ENCODE results near the gene BEST4.

- no peak for TF ChIP-seq MAX (IDR thresholded peaks at IDR 0.05; ENCODE audit: low read depth, low read length)
- TF ChIP-seq, protein P1, sequence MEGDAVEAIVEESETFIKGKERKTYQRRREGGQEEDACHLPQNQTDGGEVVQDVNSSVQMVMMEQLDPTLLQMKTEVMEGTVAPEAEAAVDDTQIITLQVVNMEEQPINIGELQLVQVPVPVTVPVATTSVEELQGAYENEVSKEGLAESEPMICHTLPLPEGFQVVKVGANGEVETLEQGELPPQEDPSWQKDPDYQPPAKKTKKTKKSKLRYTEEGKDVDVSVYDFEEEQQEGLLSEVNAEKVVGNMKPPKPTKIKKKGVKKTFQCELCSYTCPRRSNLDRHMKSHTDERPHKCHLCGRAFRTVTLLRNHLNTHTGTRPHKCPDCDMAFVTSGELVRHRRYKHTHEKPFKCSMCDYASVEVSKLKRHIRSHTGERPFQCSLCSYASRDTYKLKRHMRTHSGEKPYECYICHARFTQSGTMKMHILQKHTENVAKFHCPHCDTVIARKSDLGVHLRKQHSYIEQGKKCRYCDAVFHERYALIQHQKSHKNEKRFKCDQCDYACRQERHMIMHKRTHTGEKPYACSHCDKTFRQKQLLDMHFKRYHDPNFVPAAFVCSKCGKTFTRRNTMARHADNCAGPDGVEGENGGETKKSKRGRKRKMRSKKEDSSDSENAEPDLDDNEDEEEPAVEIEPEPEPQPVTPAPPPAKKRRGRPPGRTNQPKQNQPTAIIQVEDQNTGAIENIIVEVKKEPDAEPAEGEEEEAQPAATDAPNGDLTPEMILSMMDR (IDR thresholded peaks at IDR 0.05; ENCODE audit: low read depth, low read length), result no peak
- TF ChIP-seq POLR2A (IDR thresholded peaks at IDR 0.05; ENCODE audit: extremely low read depth, insufficient read length), result no peak
Observed at GRCh38 chr1:44826375-44827196, 38.6 kb upstream of the BEST4 start.
